ENCODE data around the gene DRC3.

- TF ChIP-seq DPF2 (IDR thresholded peaks at IDR 0.05) (no peak), SP1 (IDR thresholded peaks at IDR 0.05; ENCODE audit: low read depth, low read length) (no peak), SIN3A (IDR thresholded peaks at IDR 0.05; ENCODE audit: low read depth, low read length) (no peak), HCFC1 (IDR thresholded peaks at IDR 0.05; ENCODE audit: low read length) (no peak), CTCF (IDR thresholded peaks at IDR 0.05 in 2 of 3, conservative IDR thresholded peaks at IDR 0.05 in 1 of 3; ENCODE audit: control insufficient read depth in 2 of 3, extremely low read depth in 1 of 3, insufficient read depth in 1 of 3, low read depth in 3 of 3, low read length in 3 of 3) (no peak), ATF7 (IDR thresholded peaks at IDR 0.05; ENCODE audit: low read depth) (no peak), USF1 (IDR thresholded peaks at IDR 0.05; ENCODE audit: borderline replicate concordance, extremely low read length, insufficient read depth, low read depth, low read length) (no peak), EED (IDR thresholded peaks at IDR 0.05; ENCODE audit: low read depth) (no peak)
Observed at GRCh38 chr17:18006495-18007239, 34.0 kb downstream of the DRC3 start.
